Kidney epithelial cell (primary cell): Measurements from ENCODE around the gene RPRML. TPM values are rescaled to one million over a fixed set of nuclear protein-coding genes. Genes with fewer than 3 reads are reported as not detected.

Experiments
- DNase-seq: peaks from one replicate; pipeline ENCODE4 v3.0.0-alpha.2; 2010; ENCODE audit warnings: low read depth
- H3K27me3 ChIP-seq: 2 replicates; pipeline ENCODE4 v1.6.0; 2011; ENCODE audit warnings: low read length; ENCODE audit not compliant: control insufficient read depth, insufficient read depth
- H3K36me3 ChIP-seq: 2 replicates; pipeline ENCODE4 v1.5.1; 2011; ENCODE audit warnings: low read length; ENCODE audit not compliant: control insufficient read depth, insufficient read depth
- H3K4me3 ChIP-seq: 2 replicates; pipeline ENCODE4 v1.5.1; 2011; ENCODE audit warnings: low read depth, mild to moderate bottlenecking, control low read depth, low read length
- CTCF ChIP-seq: IDR thresholded peaks from 2 replicates; pipeline ENCODE4 v1.5.1; 2011; ENCODE audit warnings: mild to moderate bottlenecking, moderate library complexity, low read length, control low read depth, inconsistent platforms; ENCODE audit not compliant: insufficient read depth, poor library complexity, severe bottlenecking
- total RNA-seq: library from RNA; depleted of rRNA; stranded (reverse); fragments of >200 nt; gene quantifications from 2 replicates; pipeline ENCODE4 v1.2.3, GENCODE V29; 2015

Gene RPRML
- total RNA-seq, 1 donor from 2014 or later: not detected

- Histone ChIP-seq H3K27me3 (peaks cover 23% of the 10 kb centered on the region), H3K4me3 (no peak overlapping the region), H3K36me3 (no peaks in the 10 kb centered on the region)
- TF ChIP-seq CTCF: no peak
- no peak for DNase-seq
Measured at GRCh38 chr17:46984892-46985291, 5.8 kb upstream of the RPRML start.

GRCh38 chr17:46984341-46984740, 5.3 kb upstream of the RPRML start:
- Histone ChIP-seq H3K4me3 (no peak overlapping the region), H3K27me3 (peaks cover 27% of the 10 kb centered on the region), H3K36me3 (no peaks in the 10 kb centered on the region)
- TF ChIP-seq CTCF: no peak
- DNase-seq: no peak

GRCh38 chr17:46983782-46984181, 4.7 kb upstream of the RPRML start:
- Histone ChIP-seq H3K27me3 (peaks cover 30% of the 10 kb centered on the region), H3K4me3 (no peak overlapping the region), H3K36me3 (no peaks in the 10 kb centered on the region)
- TF ChIP-seq CTCF: no peak
- DNase-seq: no peak

- Histone ChIP-seq H3K36me3 (no peaks in the 10 kb centered on the region), H3K4me3 (no peak overlapping the region), H3K27me3 (peaks cover 40% of the 10 kb centered on the region)
- DNase-seq: no peak
- no peak for TF ChIP-seq CTCF
Measured at GRCh38 chr17:46982577-46982976, 3.5 kb upstream of the RPRML start.

- H3K4me3 ChIP-seq: peak overlapping the region; percentile 26
- DNase-seq: no peak
- H3K27me3 ChIP-seq: peaks cover 56% of the 10 kb centered on the region
- H3K36me3 ChIP-seq: no peaks in the 10 kb centered on the region
- no peak for TF ChIP-seq CTCF
Measured at GRCh38 chr17:46978489-46979146, 435 bp downstream of the RPRML start.
